Keratinocyte (primary cell): ENCODE data around the gene STN1. TPM values are rescaled to one million over a fixed set of nuclear protein-coding genes. Genes with fewer than 3 reads are reported as not detected.

Experiments
- DNase-seq: peaks from one replicate; pipeline ENCODE4 v3.0.0-alpha.2; 2011; ENCODE audit warnings: low read depth, missing footprints, low spot score
- FAIRE-seq: peaks from 2 replicates; lab custom pipeline; 2011; peaks lifted over from hg19 to GRCh38; lab: Jason Lieb, UNC
- H2AFZ ChIP-seq: 2 replicates; pipeline ENCODE4 v1.6.0; 2012; ENCODE audit warnings: low read length, control low read depth, inconsistent platforms; ENCODE audit not compliant: control insufficient read depth
- H3K27ac ChIP-seq: 2 replicates; pipeline ENCODE4 v1.5.1; 2011; ENCODE audit warnings: low read length; ENCODE audit not compliant: control insufficient read depth, insufficient read depth
- H3K27me3 ChIP-seq: 3 replicates; pipeline ENCODE4 v1.6.0; 2011; ENCODE audit warnings: low read length; ENCODE audit not compliant: control insufficient read depth, insufficient read depth; ENCODE audit errors: extremely low read depth
- H3K36me3 ChIP-seq, 2 experiments: 2 replicates in 1 of 2; 3 replicates in 1 of 2; pipeline ENCODE4 v1.5.1; 2011; ENCODE audit warnings: low read length in 2 of 2, mild to moderate bottlenecking in 1 of 2; ENCODE audit not compliant: control insufficient read depth in 2 of 2, insufficient read depth in 2 of 2; ENCODE audit errors: extremely low read depth in 1 of 2
- H3K4me1 ChIP-seq: 3 replicates; pipeline ENCODE4 v1.5.1; 2011; ENCODE audit warnings: low read length; ENCODE audit not compliant: control insufficient read depth, insufficient read depth; ENCODE audit errors: extremely low read depth
- H3K4me2 ChIP-seq: 3 replicates; pipeline ENCODE4 v1.6.0; 2011; ENCODE audit warnings: low read depth, low read length; ENCODE audit not compliant: control insufficient read depth, insufficient read depth; ENCODE audit errors: extremely low read depth
- H3K4me3 ChIP-seq, 3 experiments: fragments of 200-600 bp in 1 of 3; sonication (generic) in 1 of 3; 2 replicates in 2 of 3; 3 replicates in 1 of 3; pipeline ENCODE4 v1.5.1; 2011 to 2016; ENCODE audit warnings: low read length in 3 of 3, mild to moderate bottlenecking in 3 of 3, control low read depth in 2 of 3, inconsistent platforms in 1 of 3, low read depth in 1 of 3, mixed read lengths in 1 of 3, mixed run types in 1 of 3, moderate library complexity in 1 of 3; ENCODE audit not compliant: control insufficient read depth in 2 of 3, insufficient read depth in 2 of 3; ENCODE audit errors: extremely low read depth in 1 of 3
- H3K79me2 ChIP-seq: 2 replicates; pipeline ENCODE4 v1.6.0; 2012; ENCODE audit warnings: low read length; ENCODE audit not compliant: control insufficient read depth, insufficient read depth
- H3K9ac ChIP-seq: 3 replicates; pipeline ENCODE4 v1.6.0; 2011; ENCODE audit warnings: low read length; ENCODE audit not compliant: control insufficient read depth, insufficient read depth; ENCODE audit errors: extremely low read depth
- H3K9me1 ChIP-seq: 3 replicates; pipeline ENCODE4 v1.6.0; 2011; ENCODE audit warnings: low read length; ENCODE audit not compliant: control insufficient read depth, insufficient read depth; ENCODE audit errors: extremely low read depth
- H3K9me3 ChIP-seq: 2 replicates; pipeline ENCODE4 v1.5.1; 2012; ENCODE audit warnings: low read depth, low read length; ENCODE audit not compliant: control insufficient read depth
- H4K20me1 ChIP-seq: 3 replicates; pipeline ENCODE4 v1.6.0; 2011; ENCODE audit warnings: low read length; ENCODE audit not compliant: control insufficient read depth, insufficient read depth; ENCODE audit errors: extremely low read depth
- EZH2 ChIP-seq: IDR thresholded peaks from one replicate; pipeline ENCODE4 v1.6.1; 2012; ENCODE audit warnings: inconsistent platforms, mild to moderate bottlenecking, low read length, moderate library complexity
- dilution Hi-C: fragments of 300-500 bp; cut with MboI; formaldehyde crosslinking; loops from one replicate; pipeline ENCODE4 v1.7.0; 2020; ENCODE audit warnings: low sequenced_read_pairs; ENCODE audit not compliant: extremely low pct_ligation_motif_present
- polyA plus RNA-seq, 5 experiments: library from polyadenylated mRNA; depleted of rRNA in 3 of 5; stranded (reverse) in 3 of 5; stranded (forward) in 1 of 5; unstranded in 1 of 5; fragments of >200 nt; gene quantifications; 1 replicate in 1 of 5; 2 replicates in 3 of 5; 3 replicates in 1 of 5; pipeline versions ENCODE4 v1.2.1 to v1.2.3, GENCODE V29; 2011 to 2012; ENCODE audit warnings: missing spikeins in 2 of 5, low read depth in 1 of 5, low replicate concordance in 1 of 5
- TF ChIP-seq, protein P1 (sequence below), 3 experiments: IDR thresholded peaks in 1 of 3; conservative IDR thresholded peaks in 1 of 3; optimal IDR thresholded peaks in 1 of 3; 2 replicates in 2 of 3; 3 replicates in 1 of 3; pipeline versions ENCODE3 to v1.5.1; 2011; ENCODE audit warnings: low read length in 3 of 3, mild to moderate bottlenecking in 3 of 3, moderate library complexity in 2 of 3, control low read depth in 1 of 3, inconsistent platforms in 1 of 3; ENCODE audit not compliant: insufficient read depth in 2 of 3; ENCODE audit errors: extremely low read depth in 1 of 3

STN1 gene
- polyA plus RNA-seq, 1 donor (not counting 4 experiments of a cell fraction or from before 2014, with no cell fraction given), result 29.0 TPM

DNA sequence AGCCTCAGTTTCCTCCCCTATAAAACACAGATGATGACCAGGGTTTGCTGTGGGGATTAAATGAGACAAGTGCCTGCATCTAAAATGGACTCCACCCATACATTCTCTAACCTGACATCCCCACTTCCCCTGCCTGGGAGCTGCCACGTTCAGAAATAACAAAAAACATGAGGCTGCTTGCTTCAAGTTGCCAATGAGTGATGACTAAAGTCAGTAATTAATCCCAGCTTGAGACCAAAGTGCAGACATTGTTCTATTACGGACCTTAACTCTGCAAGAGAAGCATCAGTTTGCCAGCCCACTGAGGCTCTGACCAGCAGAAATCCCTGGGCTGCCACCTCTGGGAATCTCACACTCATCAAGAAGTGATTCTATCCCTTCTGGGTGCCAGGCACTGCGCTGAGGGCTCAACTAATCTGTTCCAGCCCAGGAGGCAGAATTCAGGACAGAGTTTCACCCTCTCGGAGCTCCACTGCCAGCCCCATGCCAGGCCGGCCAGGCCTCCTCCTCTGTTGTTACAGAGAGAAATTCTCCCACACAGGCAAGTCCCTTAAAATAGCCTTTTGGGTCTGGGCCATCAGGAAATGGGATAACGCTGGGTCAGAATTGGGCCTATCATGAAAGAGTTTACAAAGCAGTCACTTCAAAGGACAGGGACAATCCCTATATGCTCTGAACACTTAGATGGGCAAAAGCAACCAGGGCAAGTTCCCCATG lies 74.0 kb downstream of the STN1 start:
- peaks cover 98% of the 10 kb centered on the region for H3K79me2 ChIP-seq
- no peaks in the 10 kb centered on the region for H3K9me3 ChIP-seq
- peak overlapping the region; percentile 36 for H3K4me2 ChIP-seq
- no peak for DNase-seq
- peaks cover 47% of the 10 kb centered on the region for H4K20me1 ChIP-seq
- TF ChIP-seq, protein P1, sequence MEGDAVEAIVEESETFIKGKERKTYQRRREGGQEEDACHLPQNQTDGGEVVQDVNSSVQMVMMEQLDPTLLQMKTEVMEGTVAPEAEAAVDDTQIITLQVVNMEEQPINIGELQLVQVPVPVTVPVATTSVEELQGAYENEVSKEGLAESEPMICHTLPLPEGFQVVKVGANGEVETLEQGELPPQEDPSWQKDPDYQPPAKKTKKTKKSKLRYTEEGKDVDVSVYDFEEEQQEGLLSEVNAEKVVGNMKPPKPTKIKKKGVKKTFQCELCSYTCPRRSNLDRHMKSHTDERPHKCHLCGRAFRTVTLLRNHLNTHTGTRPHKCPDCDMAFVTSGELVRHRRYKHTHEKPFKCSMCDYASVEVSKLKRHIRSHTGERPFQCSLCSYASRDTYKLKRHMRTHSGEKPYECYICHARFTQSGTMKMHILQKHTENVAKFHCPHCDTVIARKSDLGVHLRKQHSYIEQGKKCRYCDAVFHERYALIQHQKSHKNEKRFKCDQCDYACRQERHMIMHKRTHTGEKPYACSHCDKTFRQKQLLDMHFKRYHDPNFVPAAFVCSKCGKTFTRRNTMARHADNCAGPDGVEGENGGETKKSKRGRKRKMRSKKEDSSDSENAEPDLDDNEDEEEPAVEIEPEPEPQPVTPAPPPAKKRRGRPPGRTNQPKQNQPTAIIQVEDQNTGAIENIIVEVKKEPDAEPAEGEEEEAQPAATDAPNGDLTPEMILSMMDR (optimal IDR thresholded peaks at IDR 0.05 in 1 of 3, IDR thresholded peaks at IDR 0.05 in 1 of 3, conservative IDR thresholded peaks at IDR 0.05 in 1 of 3; ENCODE audit: extremely low read depth in 1 of 3, insufficient read depth in 2 of 3, low read length in 3 of 3), result no peak
- no peak for TF ChIP-seq EZH2
- dilution Hi-C loops, result no loop called here
- H3K9ac ChIP-seq, result peak overlapping the region; percentile 24
- H3K4me1 ChIP-seq, result peaks cover 81% of the 10 kb centered on the region
- FAIRE-seq, result peak; percentile 53
- no peak overlapping the region for H3K4me3 ChIP-seq
- H3K36me3 ChIP-seq, result peaks cover 13 to 58% of the 10 kb centered on the region in 2 experiments
- peak overlapping the region; percentile 32 for H3K27ac ChIP-seq
- no peaks in the 10 kb centered on the region for H3K27me3 ChIP-seq
- no peak overlapping the region for H2AFZ ChIP-seq
- H3K9me1 ChIP-seq, result peaks cover 25% of the 10 kb centered on the region

DNA sequence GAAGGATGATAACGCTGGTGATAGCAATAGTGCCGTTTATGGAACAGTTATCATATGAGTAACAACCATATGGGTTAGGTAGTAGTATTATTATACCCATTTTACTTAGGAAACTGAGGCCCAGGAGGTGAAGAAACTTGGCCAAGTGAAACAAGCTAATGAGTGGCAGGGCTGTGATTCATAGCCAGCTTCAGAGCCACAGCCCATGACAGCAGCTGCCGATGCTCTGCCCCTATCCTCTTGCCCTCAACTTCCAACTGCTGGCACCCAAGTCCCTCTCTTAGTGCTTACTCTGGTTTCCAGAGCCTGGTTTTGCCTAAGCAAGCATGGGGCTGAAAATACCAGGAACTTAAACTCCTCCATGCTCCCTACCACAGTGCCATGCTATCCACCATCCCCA lies 74.9 kb downstream of the STN1 start:
- TF ChIP-seq, protein P1 (optimal IDR thresholded peaks at IDR 0.05 in 1 of 3, IDR thresholded peaks at IDR 0.05 in 1 of 3, conservative IDR thresholded peaks at IDR 0.05 in 1 of 3; ENCODE audit: extremely low read depth in 1 of 3, insufficient read depth in 2 of 3, low read length in 3 of 3), result no peak
- no peak for TF ChIP-seq EZH2
- dilution Hi-C loops, result no loop called here
- no peak overlapping the region for H2AFZ ChIP-seq
- peaks cover 34% of the 10 kb centered on the region for H3K9me1 ChIP-seq
- H3K4me1 ChIP-seq, result peaks cover 82% of the 10 kb centered on the region
- FAIRE-seq, result no peak
- no peaks in the 10 kb centered on the region for H3K27me3 ChIP-seq
- H3K79me2 ChIP-seq, result peaks cover 98% of the 10 kb centered on the region
- H3K9ac ChIP-seq, result no peak overlapping the region
- peak overlapping the region; percentile 27 for H3K27ac ChIP-seq
- H4K20me1 ChIP-seq, result peaks cover 57% of the 10 kb centered on the region
- no peaks in the 10 kb centered on the region for H3K9me3 ChIP-seq
- no peak overlapping the region for H3K4me3 ChIP-seq
- DNase-seq, result no peak
- no peak overlapping the region for H3K4me2 ChIP-seq
- peaks cover 12 to 59% of the 10 kb centered on the region in 2 experiments for H3K36me3 ChIP-seq
